ENCODE measurements around the gene UBE2D2. TPM values are rescaled to one million over a fixed set of nuclear protein-coding genes. Genes with fewer than 3 reads are reported as not detected.

The UBE2D2 gene
- total RNA-seq, 4 donors from 2014 or later, result 80.0 to 99.8 (median 85.0) TPM

- no peak for DNase-seq (ENCODE audit: low spot score in 2 of 2)
- TF ChIP-seq POLR2A (IDR thresholded peaks at IDR 0.05), result no peak
- TF ChIP-seq, protein P1, sequence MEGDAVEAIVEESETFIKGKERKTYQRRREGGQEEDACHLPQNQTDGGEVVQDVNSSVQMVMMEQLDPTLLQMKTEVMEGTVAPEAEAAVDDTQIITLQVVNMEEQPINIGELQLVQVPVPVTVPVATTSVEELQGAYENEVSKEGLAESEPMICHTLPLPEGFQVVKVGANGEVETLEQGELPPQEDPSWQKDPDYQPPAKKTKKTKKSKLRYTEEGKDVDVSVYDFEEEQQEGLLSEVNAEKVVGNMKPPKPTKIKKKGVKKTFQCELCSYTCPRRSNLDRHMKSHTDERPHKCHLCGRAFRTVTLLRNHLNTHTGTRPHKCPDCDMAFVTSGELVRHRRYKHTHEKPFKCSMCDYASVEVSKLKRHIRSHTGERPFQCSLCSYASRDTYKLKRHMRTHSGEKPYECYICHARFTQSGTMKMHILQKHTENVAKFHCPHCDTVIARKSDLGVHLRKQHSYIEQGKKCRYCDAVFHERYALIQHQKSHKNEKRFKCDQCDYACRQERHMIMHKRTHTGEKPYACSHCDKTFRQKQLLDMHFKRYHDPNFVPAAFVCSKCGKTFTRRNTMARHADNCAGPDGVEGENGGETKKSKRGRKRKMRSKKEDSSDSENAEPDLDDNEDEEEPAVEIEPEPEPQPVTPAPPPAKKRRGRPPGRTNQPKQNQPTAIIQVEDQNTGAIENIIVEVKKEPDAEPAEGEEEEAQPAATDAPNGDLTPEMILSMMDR (IDR thresholded peaks at IDR 0.05), result no peak
- 67 to 71% methylated on average over 1 of the region's 1 CpG for WGBS, 2 donors
- intact Hi-C loops (cut with DNase I; ENCODE audit: low total_unique reads), result loop anchor here (1.0 kb wide), 1 partner anchor 18 kb away; no protein-coding TSS in a partner anchor
- no peak overlapping the region for H3K4me3 ChIP-seq (ENCODE audit: low read depth, poor library complexity, severe bottlenecking)
Observed at GRCh38 chr5:139571966-139572365, 10.8 kb downstream of the UBE2D2 start.

DNA sequence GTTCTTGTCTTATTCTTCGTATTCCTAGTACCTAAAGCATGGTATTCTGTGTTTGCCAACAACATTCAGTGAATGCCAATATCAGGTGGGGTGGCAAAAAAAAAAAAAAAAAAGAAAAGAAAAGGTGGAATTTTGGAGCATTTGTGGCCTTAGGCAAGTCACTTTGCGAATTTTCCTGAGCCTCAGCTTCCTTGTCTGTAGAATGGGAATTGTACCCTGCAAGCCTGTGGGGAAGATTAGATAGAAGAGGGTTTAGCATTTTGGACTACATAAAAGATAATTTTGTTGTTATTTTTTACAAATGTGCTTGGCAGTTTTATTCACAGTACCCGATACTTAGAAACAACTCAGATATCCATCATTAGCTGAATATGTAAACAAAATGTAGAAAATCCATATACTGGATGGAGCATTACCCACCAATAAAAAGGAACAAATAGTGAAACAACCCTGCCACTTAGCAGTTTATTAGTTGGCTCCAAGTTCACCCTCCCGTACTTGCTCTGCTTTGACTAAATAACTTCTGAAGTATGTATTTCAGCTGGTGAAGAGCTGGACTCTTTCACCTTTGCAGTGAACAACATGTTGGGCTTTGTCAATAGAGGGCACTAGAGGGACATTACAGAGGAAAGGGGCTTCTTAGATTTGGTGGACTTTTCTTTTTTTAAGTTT, 13.6 kb downstream of the UBE2D2 start:
- WGBS, 2 donors, result 74 to 80% methylated on average over 4 of the region's 4 CpGs
- no peak overlapping the region for H3K4me3 ChIP-seq (ENCODE audit: low read depth, poor library complexity, severe bottlenecking)
- intact Hi-C loops (cut with DNase I; ENCODE audit: low total_unique reads), result no loop called here
- no peak for DNase-seq (ENCODE audit: low spot score in 2 of 2)
- TF ChIP-seq, protein P1 (IDR thresholded peaks at IDR 0.05), result no peak
- TF ChIP-seq POLR2A (IDR thresholded peaks at IDR 0.05), result no peak

DNA sequence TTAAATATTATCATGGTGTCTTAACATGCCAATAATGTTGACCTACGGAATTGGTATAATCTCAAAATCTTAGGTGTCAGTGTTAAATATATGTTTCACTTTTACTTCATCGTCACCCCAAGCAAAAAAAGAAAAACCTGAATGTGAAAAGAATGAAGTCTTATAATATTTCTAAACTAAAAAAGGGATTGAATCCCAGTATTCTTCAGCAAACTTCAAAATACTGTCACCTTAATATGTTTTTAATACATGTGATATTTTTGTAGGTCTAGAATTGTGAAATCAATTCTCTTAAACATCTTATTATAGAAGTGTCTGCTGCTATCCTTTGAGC, 14.1 kb downstream of the UBE2D2 start:
- TF ChIP-seq POLR2A (IDR thresholded peaks at IDR 0.05), result no peak
- TF ChIP-seq, protein P1 (IDR thresholded peaks at IDR 0.05), result no peak
- H3K4me3 ChIP-seq (ENCODE audit: low read depth, poor library complexity, severe bottlenecking), result no peak overlapping the region
- intact Hi-C loops (cut with DNase I; ENCODE audit: low total_unique reads), result no loop called here
- DNase-seq (ENCODE audit: low spot score in 2 of 2), result no peak
- WGBS, 2 donors, result 82 to 92% methylated on average over 2 of the region's 2 CpGs

GRCh38 chr5:139575751-139576150, 14.6 kb downstream of the UBE2D2 start:
- no peak for TF ChIP-seq POLR2A (IDR thresholded peaks at IDR 0.05)
- TF ChIP-seq, protein P1 (IDR thresholded peaks at IDR 0.05), result no peak
- H3K4me3 ChIP-seq (ENCODE audit: low read depth, poor library complexity, severe bottlenecking), result no peak overlapping the region
- WGBS, 2 donors, result 83 to 91% methylated on average over 4 of the region's 4 CpGs
- DNase-seq (ENCODE audit: low spot score in 2 of 2), result no peak
- intact Hi-C loops (cut with DNase I; ENCODE audit: low total_unique reads), result no loop called here

- TF ChIP-seq POLR2A (IDR thresholded peaks at IDR 0.05), result no peak
- TF ChIP-seq, protein P1 (IDR thresholded peaks at IDR 0.05), result no peak
- intact Hi-C loops (cut with DNase I; ENCODE audit: low total_unique reads), result no loop called here
- H3K4me3 ChIP-seq (ENCODE audit: low read depth, poor library complexity, severe bottlenecking), result no peak overlapping the region
- DNase-seq (ENCODE audit: low spot score in 2 of 2), result no peak
- WGBS, 2 donors, result 78 to 80% methylated on average over 5 of the region's 5 CpGs
Observed at GRCh38 chr5:139577689-139578290, 16.7 kb downstream of the UBE2D2 start.
